Measurements from ENCODE around the gene DNAH8.

GRCh38 chr6:38933426-38933825 is 218.3 kb downstream of the DNAH8 start:
- TF ChIP-seq CTCF (IDR thresholded peaks at IDR 0.05) (no peak), POLR2A (IDR thresholded peaks at IDR 0.05) (no peak)

Data from tibial nerve (tissue), 3 donors.